GM21786 (cell line): ENCODE results near the gene UBP1.
"Not testable (repeated sequence)": the region's sequence is repeated elsewhere in the genome, so short reads cannot be mapped to it uniquely, and the experiment has no call there.

Experiments used
- ATAC-seq: cut with Tn5 transposase; IDR thresholded peaks from one replicate; pipeline ENCODE4 v1.9.1; 2021; ENCODE audit not compliant: unreplicated experiment

UBP1 gene

GRCh38 chr3:33440328-33441224, at the start of gene UBP1:
TSS of gene UBP1 (minus strand) at chr3:33440405. CDS start at chr3:33439848, 557 bp downstream.
- peak; percentile 86 for ATAC-seq

GRCh38 chr3:33488683-33489082, 48.5 kb upstream of the UBP1 start:
- ATAC-seq, result no peak

- no peak for ATAC-seq
Observed at GRCh38 chr3:33488246-33488645, 48.0 kb upstream of the UBP1 start.

- no peak for ATAC-seq
Observed at GRCh38 chr3:33482111-33482521, 41.9 kb upstream of the UBP1 start.

GRCh38 chr3:33474896-33475295, 34.7 kb upstream of the UBP1 start:
- no peak for ATAC-seq

GRCh38 chr3:33473813-33474212, 33.6 kb upstream of the UBP1 start:
- ATAC-seq, result no peak

- ATAC-seq, result no peak
Observed at GRCh38 chr3:33467786-33468185, 27.6 kb upstream of the UBP1 start.

GRCh38 chr3:33461097-33461496, 20.9 kb upstream of the UBP1 start:
- ATAC-seq, result no peak

- ATAC-seq, result not testable (repeated sequence)
Observed at GRCh38 chr3:33459577-33459976, 19.4 kb upstream of the UBP1 start.

- ATAC-seq, result no peak
Observed at GRCh38 chr3:33458446-33458845, 18.2 kb upstream of the UBP1 start.

GRCh38 chr3:33456756-33457155, 16.6 kb upstream of the UBP1 start:
- no peak for ATAC-seq

- no peak for ATAC-seq
Observed at GRCh38 chr3:33453331-33453761, 13.1 kb upstream of the UBP1 start.

- not testable (repeated sequence) for ATAC-seq
Observed at GRCh38 chr3:33451994-33452393, 11.8 kb upstream of the UBP1 start.

GRCh38 chr3:33447958-33448357, 7.8 kb upstream of the UBP1 start:
- no peak for ATAC-seq

- ATAC-seq, result not testable (repeated sequence)
Observed at GRCh38 chr3:33447256-33447625, 7.0 kb upstream of the UBP1 start.

- no peak for ATAC-seq
Observed at GRCh38 chr3:33442190-33442589, 2.0 kb upstream of the UBP1 start.

GRCh38 chr3:33441225-33441976, 1.2 kb upstream of the UBP1 start:
- peak; percentile 1 for ATAC-seq

- peak; percentile 12 for ATAC-seq
Observed at GRCh38 chr3:33439546-33440327, 468 bp downstream of the UBP1 start.

GRCh38 chr3:33438881-33439545, 1.2 kb downstream of the UBP1 start:
- ATAC-seq, result no peak

- ATAC-seq, result no peak
Observed at GRCh38 chr3:33438284-33438668, 1.9 kb downstream of the UBP1 start.
